LoVo (cell line): ENCODE results near the gene UBXN7.
"Not testable (repeated sequence)": the region's sequence is repeated elsewhere in the genome, so short reads cannot be mapped to it uniquely, and the experiment has no call there.

Experiments used
- DNase-seq: peaks from one replicate; pipeline ENCODE4 v3.0.0-alpha.2; 2016; ENCODE audit warnings: low spot score

Gene UBXN7

GRCh38 chr3:196418601-196419000 is 13.6 kb downstream of the UBXN7 start:
- DNase-seq: no peak

GRCh38 chr3:196414469-196414868 is 17.8 kb downstream of the UBXN7 start:
- no peak for DNase-seq

GRCh38 chr3:196412704-196413103 is 19.5 kb downstream of the UBXN7 start:
- no peak for DNase-seq

- no peak for DNase-seq
Observed at GRCh38 chr3:196409409-196409808, 22.8 kb downstream of the UBXN7 start.

- DNase-seq: no peak
Observed at GRCh38 chr3:196408565-196409300, 23.5 kb downstream of the UBXN7 start.

- no peak for DNase-seq
Observed at GRCh38 chr3:196406811-196407470, 25.3 kb downstream of the UBXN7 start.

- no peak for DNase-seq
Observed at GRCh38 chr3:196400331-196400730, 31.9 kb downstream of the UBXN7 start.

- DNase-seq: peak; percentile 25
Observed at GRCh38 chr3:196399485-196399945, 32.7 kb downstream of the UBXN7 start.

GRCh38 chr3:196398782-196399181 is 33.4 kb downstream of the UBXN7 start:
- no peak for DNase-seq

GRCh38 chr3:196397941-196398340 is 34.3 kb downstream of the UBXN7 start:
- no peak for DNase-seq

- DNase-seq: no peak
Observed at GRCh38 chr3:196390116-196390515, 42.1 kb downstream of the UBXN7 start.

GRCh38 chr3:196388956-196389355 is 43.3 kb downstream of the UBXN7 start:
- DNase-seq: no peak

GRCh38 chr3:196387941-196388340 is 44.3 kb downstream of the UBXN7 start:
- DNase-seq: not testable (repeated sequence)

GRCh38 chr3:196386797-196387196 is 45.4 kb downstream of the UBXN7 start:
- DNase-seq: not testable (repeated sequence)

GRCh38 chr3:196386034-196386433 is 46.2 kb downstream of the UBXN7 start:
- not testable (repeated sequence) for DNase-seq

- not testable (repeated sequence) for DNase-seq
Observed at GRCh38 chr3:196385446-196385845, 46.8 kb downstream of the UBXN7 start.

GRCh38 chr3:196378146-196378841 is 53.9 kb downstream of the UBXN7 start:
- no peak for DNase-seq

GRCh38 chr3:196377321-196377720 is 54.9 kb downstream of the UBXN7 start:
- DNase-seq: no peak

GRCh38 chr3:196365736-196366135 is 66.5 kb downstream of the UBXN7 start:
- DNase-seq: no peak

GRCh38 chr3:196360586-196360985 is 71.6 kb downstream of the UBXN7 start:
- no peak for DNase-seq

- not testable (repeated sequence) for DNase-seq
Observed at GRCh38 chr3:196358540-196358939, 73.7 kb downstream of the UBXN7 start.

GRCh38 chr3:196357905-196358304 is 74.3 kb downstream of the UBXN7 start:
- DNase-seq: no peak

GRCh38 chr3:196356556-196356955 is 75.7 kb downstream of the UBXN7 start:
- DNase-seq: no peak
